ENCODE measurements around the gene COMMD3.

COMMD3 gene

GRCh38 chr10:22324413-22324812 is 8.2 kb downstream of the COMMD3 start:
- Histone ChIP-seq H3K9ac (ENCODE audit: low read depth, low read length) (peak overlapping the region; percentile 66; the same call in 1 of the 2 replicates), H3K9me3 (ENCODE audit: control insufficient read depth, insufficient read depth, low read length) (no peaks in the 10 kb centered on the region), H3K36me3 (ENCODE audit: insufficient read depth, low read length) (no peaks in the 10 kb centered on the region), H3K4me1 (ENCODE audit: insufficient read depth, low read length) (peaks cover 26% of the 10 kb centered on the region)

- Histone ChIP-seq H3K4me1 (ENCODE audit: insufficient read depth, low read length) (peaks cover 26% of the 10 kb centered on the region), H3K9ac (ENCODE audit: low read depth, low read length) (peak overlapping the region; percentile 66; the same call in 1 of the 2 replicates)
Observed at GRCh38 chr10:22324893-22325271, 8.7 kb downstream of the COMMD3 start.

GRCh38 chr10:22325272-22326144 is 9.3 kb downstream of the COMMD3 start:
- H3K4me1 ChIP-seq (ENCODE audit: insufficient read depth, low read length) = peaks cover 26% of the 10 kb centered on the region
- no peaks in the 10 kb centered on the region for H3K9me3 ChIP-seq (ENCODE audit: control insufficient read depth, insufficient read depth, low read length)
- H3K36me3 ChIP-seq (ENCODE audit: insufficient read depth, low read length) = no peaks in the 10 kb centered on the region
- peak overlapping the region; percentile 77 for H3K9ac ChIP-seq (ENCODE audit: low read depth, low read length)

More at GRCh38 chr10:22324893-22325271, 8.7 kb downstream of the COMMD3 start:
- Histone ChIP-seq H3K36me3 (ENCODE audit: insufficient read depth, low read length) (no peaks in the 10 kb centered on the region), H3K9me3 (ENCODE audit: control insufficient read depth, insufficient read depth, low read length) (no peaks in the 10 kb centered on the region)

- no peaks in the 10 kb centered on the region for H3K9me3 ChIP-seq (ENCODE audit: control insufficient read depth, insufficient read depth, low read length)
- H3K9ac ChIP-seq (ENCODE audit: low read depth, low read length) = peak overlapping the region; percentile 77; the same call in 1 of the 2 replicates
- no peaks in the 10 kb centered on the region for H3K36me3 ChIP-seq (ENCODE audit: insufficient read depth, low read length)
- peaks cover 26% of the 10 kb centered on the region for H3K4me1 ChIP-seq (ENCODE audit: insufficient read depth, low read length)
Observed at GRCh38 chr10:22326145-22326702, 10.0 kb downstream of the COMMD3 start.

- Histone ChIP-seq H3K4me1 (ENCODE audit: insufficient read depth, low read length) (peaks cover 19% of the 10 kb centered on the region), H3K9me3 (ENCODE audit: control insufficient read depth, insufficient read depth, low read length) (no peaks in the 10 kb centered on the region), H3K36me3 (ENCODE audit: insufficient read depth, low read length) (no peaks in the 10 kb centered on the region), H3K9ac (ENCODE audit: low read depth, low read length) (no peak overlapping the region)
Observed at GRCh38 chr10:22329150-22329549, 13.0 kb downstream of the COMMD3 start.

- H3K36me3 ChIP-seq (ENCODE audit: insufficient read depth, low read length) = no peaks in the 10 kb centered on the region
- peaks cover 3% of the 10 kb centered on the region; the same call in 1 of the 2 replicates for H3K4me1 ChIP-seq (ENCODE audit: insufficient read depth, low read length)
- no peaks in the 10 kb centered on the region; the same call in 1 of the 2 replicates for H3K9me3 ChIP-seq (ENCODE audit: control insufficient read depth, insufficient read depth, low read length)
- no peak overlapping the region for H3K9ac ChIP-seq (ENCODE audit: low read depth, low read length)
Observed at GRCh38 chr10:22332116-22332692, 16.0 kb downstream of the COMMD3 start.

- Histone ChIP-seq H3K9me3 (ENCODE audit: control insufficient read depth, insufficient read depth, low read length) (no peaks in the 10 kb centered on the region; the same call in 1 of the 2 replicates), H3K36me3 (ENCODE audit: insufficient read depth, low read length) (no peaks in the 10 kb centered on the region), H3K9ac (ENCODE audit: low read depth, low read length) (peak overlapping the region; percentile 49; the same call in 1 of the 2 replicates), H3K4me1 (ENCODE audit: insufficient read depth, low read length) (peaks cover 3% of the 10 kb centered on the region; the same call in 1 of the 2 replicates)
Observed at GRCh38 chr10:22333167-22333974, 17.2 kb downstream of the COMMD3 start.

- no peaks in the 10 kb centered on the region; the same call in 1 of the 2 replicates for H3K9me3 ChIP-seq (ENCODE audit: control insufficient read depth, insufficient read depth, low read length)
- H3K9ac ChIP-seq (ENCODE audit: low read depth, low read length) = peak overlapping the region; percentile 49; the same call in 1 of the 2 replicates
- H3K4me1 ChIP-seq (ENCODE audit: insufficient read depth, low read length) = peaks cover 3% of the 10 kb centered on the region; the same call in 1 of the 2 replicates
- no peaks in the 10 kb centered on the region for H3K36me3 ChIP-seq (ENCODE audit: insufficient read depth, low read length)
Observed at GRCh38 chr10:22333975-22334282, 17.7 kb downstream of the COMMD3 start.

GRCh38 chr10:22334414-22335172 is 18.4 kb downstream of the COMMD3 start:
- H3K36me3 ChIP-seq (ENCODE audit: insufficient read depth, low read length) = no peaks in the 10 kb centered on the region
- H3K9ac ChIP-seq (ENCODE audit: low read depth, low read length) = peak overlapping the region; percentile 57; the same call in 1 of the 2 replicates
- H3K4me1 ChIP-seq (ENCODE audit: insufficient read depth, low read length) = peaks cover 3% of the 10 kb centered on the region; the same call in 1 of the 2 replicates
- H3K9me3 ChIP-seq (ENCODE audit: control insufficient read depth, insufficient read depth, low read length) = no peaks in the 10 kb centered on the region; the same call in 1 of the 2 replicates

- Histone ChIP-seq H3K9ac (ENCODE audit: low read depth, low read length) (peak overlapping the region; percentile 57; the same call in 1 of the 2 replicates), H3K36me3 (ENCODE audit: insufficient read depth, low read length) (no peaks in the 10 kb centered on the region), H3K9me3 (ENCODE audit: control insufficient read depth, insufficient read depth, low read length) (no peaks in the 10 kb centered on the region; the same call in 1 of the 2 replicates), H3K4me1 (ENCODE audit: insufficient read depth, low read length) (peaks cover 3% of the 10 kb centered on the region; the same call in 1 of the 2 replicates)
Observed at GRCh38 chr10:22335173-22335933, 19.2 kb downstream of the COMMD3 start.

GRCh38 chr10:22338185-22338900 is 22.2 kb downstream of the COMMD3 start:
- Histone ChIP-seq H3K9me3 (ENCODE audit: control insufficient read depth, insufficient read depth, low read length) (no peaks in the 10 kb centered on the region; the same call in 1 of the 2 replicates), H3K9ac (ENCODE audit: low read depth, low read length) (no peak overlapping the region), H3K4me1 (ENCODE audit: insufficient read depth, low read length) (no peaks in the 10 kb centered on the region), H3K36me3 (ENCODE audit: insufficient read depth, low read length) (no peaks in the 10 kb centered on the region)

- H3K4me1 ChIP-seq (ENCODE audit: insufficient read depth, low read length) = no peaks in the 10 kb centered on the region
- no peak overlapping the region for H3K9ac ChIP-seq (ENCODE audit: low read depth, low read length)
- no peaks in the 10 kb centered on the region; the same call in 1 of the 2 replicates for H3K9me3 ChIP-seq (ENCODE audit: control insufficient read depth, insufficient read depth, low read length)
- no peaks in the 10 kb centered on the region for H3K36me3 ChIP-seq (ENCODE audit: insufficient read depth, low read length)
Observed at GRCh38 chr10:22338931-22339330, 22.7 kb downstream of the COMMD3 start.

Data from ES-I3 (cell line).